ENCODE results near the gene LRPAP1.
"Not testable (repeated sequence)": the region's sequence is repeated elsewhere in the genome, so short reads cannot be mapped to it uniquely, and the experiment has no call there.

- not testable (repeated sequence) for TF ChIP-seq CTCF (IDR thresholded peaks at IDR 0.05); POLR2A (IDR thresholded peaks at IDR 0.05; ENCODE audit: low read depth); POLR2AphosphoS5 (IDR thresholded peaks at IDR 0.05); EP300 (IDR thresholded peaks at IDR 0.05)
These were observed 28.2 kb upstream of the LRPAP1 start for GRCh38 chr4:3560465-3560864.

Measured in esophagus muscularis mucosa (tissue), 4 donors.